Left cardiac atrium (tissue), 4 donors: Measurements from ENCODE around the gene ELFN1. TPM values are rescaled to one million over a fixed set of nuclear protein-coding genes. Genes with fewer than 3 reads are reported as not detected.
A peak's percentile ranks its signal among the peaks of the same experiment; 100 is the strongest.

Experiments used
- ATAC-seq, 2 donors: fragments of 200-7000 bp; cut with Tn5 transposase; one replicate each; pipeline ENCODE4 v1.9.1; 2020; ENCODE audit warnings: mild to moderate bottlenecking in 2 of 2, moderate library complexity in 2 of 2
- DNase-seq: peaks from one replicate; pipeline ENCODE4 v3.0.0-alpha.2; 2020
- intact Hi-C, 2 donors: fragments of 100-400 bp; cut with DNase I; formaldehyde crosslinking; loops; one replicate each; pipeline versions ENCODE4 v1.14.1 to v1.15.1; 2022 to 2023
- total RNA-seq, 2 donors: library from RNA; stranded (reverse); fragmentation: NEBNext Ultra II Directional; extraction: Animal tissue kit (Norgen Biotek cat#: 25700); gene quantifications; one replicate each; pipeline ENCODE4 v1.2.1, GENCODE V29; 2021
- donor health status: DM: no; HTN: yes; CAD: no.
- donor health status: DM: no; HTN: yes; CAD: no; lungs with severe emphysema.
- donor health status: DM: yes; HTN: yes; CAD: no.
- donor health status: Dilated cardiomyopathy.

Gene ELFN1
- total RNA-seq, 2 donors from 2014 or later, result 6.0 to 9.5 TPM

- DNase-seq, result no peak
- intact Hi-C loops, result no loop called here
- ATAC-seq, result no peak
Observed at GRCh38 chr7:1641173-1641572, 28.9 kb upstream of the ELFN1 start.

- no peak for ATAC-seq
- intact Hi-C loops, result no loop called here
- no peak for DNase-seq
Observed at GRCh38 chr7:1641661-1642260, 28.3 kb upstream of the ELFN1 start.

- DNase-seq (no peak), ATAC-seq (no peak)
- intact Hi-C loops, result no loop called here
Observed at GRCh38 chr7:1642291-1642731, 27.8 kb upstream of the ELFN1 start.

- intact Hi-C loops, result no loop called here
- ATAC-seq (no peak), DNase-seq (no peak)
Observed at GRCh38 chr7:1643270-1644092, 26.6 kb upstream of the ELFN1 start.

GRCh38 chr7:1644341-1645070, 25.6 kb upstream of the ELFN1 start:
- intact Hi-C loops, result loop anchor here in 1 of 2 donors (5.0 kb wide), 1 partner anchor 62 kb away; no protein-coding TSS in a partner anchor
- ATAC-seq, result no peak

GRCh38 chr7:1645071-1645409, 25.0 kb upstream of the ELFN1 start:
- no peak for DNase-seq
- intact Hi-C loops, result loop anchor here in 1 of 2 donors (5.0 kb wide), 1 partner anchor 63 kb away; no protein-coding TSS in a partner anchor
- ATAC-seq, result no peak

More at GRCh38 chr7:1644341-1645070, 25.6 kb upstream of the ELFN1 start:
- DNase-seq, result no peak

- no peak for DNase-seq
- intact Hi-C loops, result loop anchor here in 1 of 2 donors (5.0 kb wide), 1 partner anchor 63 kb away; no protein-coding TSS in a partner anchor
- no peak for ATAC-seq
Observed at GRCh38 chr7:1645476-1645875, 24.6 kb upstream of the ELFN1 start.

- intact Hi-C loops, result loop anchor here in 1 of 2 donors (5.0 kb wide), 1 partner anchor 64 kb away; no protein-coding TSS in a partner anchor
- DNase-seq, result no peak
- ATAC-seq, result no peak
Observed at GRCh38 chr7:1646391-1646790, 23.7 kb upstream of the ELFN1 start.

GRCh38 chr7:1646957-1647891, 22.9 kb upstream of the ELFN1 start:
- no peak for DNase-seq
- intact Hi-C loops, result loop anchor here in 1 of 2 donors (5.0 kb wide), 1 partner anchor 65 kb away; no protein-coding TSS in a partner anchor
- peak; percentile 24 to 33 for ATAC-seq

GRCh38 chr7:1647961-1648672, 22.0 kb upstream of the ELFN1 start:
- ATAC-seq (peak; percentile 91 to 94), DNase-seq (peak; percentile 79)
- intact Hi-C loops, result loop anchor here in 1 of 2 donors (5.0 kb wide), 1 partner anchor 66 kb away; no protein-coding TSS in a partner anchor

- ATAC-seq (no peak), DNase-seq (no peak)
- intact Hi-C loops, result loop anchor here in 1 of 2 donors (5.0 kb wide), 1 partner anchor 68 kb away; no protein-coding TSS in a partner anchor
Observed at GRCh38 chr7:1649751-1650326, 20.2 kb upstream of the ELFN1 start.

- no peak for ATAC-seq
- intact Hi-C loops, result no loop called here
- DNase-seq, result no peak
Observed at GRCh38 chr7:1650363-1651030, 19.6 kb upstream of the ELFN1 start.

GRCh38 chr7:1651031-1651446, 19.0 kb upstream of the ELFN1 start:
- no peak for DNase-seq
- intact Hi-C loops, result no loop called here
- ATAC-seq, result no peak

- intact Hi-C loops, result no loop called here
- DNase-seq (no peak), ATAC-seq (no peak)
Observed at GRCh38 chr7:1651891-1652290, 18.2 kb upstream of the ELFN1 start.

GRCh38 chr7:1653500-1653899, 16.6 kb upstream of the ELFN1 start:
- DNase-seq (no peak), ATAC-seq (no peak)
- intact Hi-C loops, result no loop called here

GRCh38 chr7:1654111-1654510, 16.0 kb upstream of the ELFN1 start:
- DNase-seq (no peak), ATAC-seq (no peak)
- intact Hi-C loops, result no loop called here
